AG09319 (cell line): ENCODE results near the gene DDX39A.

Experiments used
- DNase-seq: peaks from one replicate; pipeline ENCODE4 v3.0.0-alpha.2; 2010; ENCODE audit warnings: low read depth; ENCODE audit errors: extremely low read depth
- CTCF ChIP-seq: IDR thresholded peaks from 2 replicates; pipeline ENCODE4 v1.5.1; 2011; ENCODE audit warnings: low read depth, mild to moderate bottlenecking, inconsistent platforms, low read length, moderate library complexity

The DDX39A gene

DNA sequence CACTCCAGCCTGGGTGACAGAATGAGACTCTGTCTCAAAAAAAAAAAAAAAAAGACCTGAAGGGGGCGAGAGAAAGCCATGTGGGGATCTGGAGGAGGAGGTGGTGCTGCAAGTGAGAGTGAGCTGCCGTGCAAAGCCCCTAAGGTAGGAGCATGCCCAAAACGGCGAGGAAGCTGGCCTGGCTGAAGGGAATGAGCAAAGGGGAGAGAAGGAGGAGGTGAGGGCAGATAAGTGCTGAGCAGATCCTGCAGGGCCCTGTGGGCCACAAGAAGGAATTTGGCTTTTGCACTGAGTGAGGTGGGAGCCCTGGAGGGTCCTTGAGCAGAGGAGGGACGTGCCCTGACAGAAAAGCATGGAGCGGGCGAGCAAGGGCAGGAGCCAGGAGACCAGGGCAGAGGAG, 57.3 kb downstream of the DDX39A start:
- no peak for TF ChIP-seq CTCF
- DNase-seq: no peak
